Activated gamma-delta T cell treated with Interleukin-2 at 50 U/mL for 16 hours (primary cell): Measurements from ENCODE around the gene NCOA6.
"Not testable (repeated sequence)": the region's sequence is repeated elsewhere in the genome, so short reads cannot be mapped to it uniquely, and the experiment has no call there.

Source experiments
- DNase-seq: peaks from one replicate; pipeline ENCODE4 v3.0.0-alpha.2; 2020

Gene NCOA6

DNA sequence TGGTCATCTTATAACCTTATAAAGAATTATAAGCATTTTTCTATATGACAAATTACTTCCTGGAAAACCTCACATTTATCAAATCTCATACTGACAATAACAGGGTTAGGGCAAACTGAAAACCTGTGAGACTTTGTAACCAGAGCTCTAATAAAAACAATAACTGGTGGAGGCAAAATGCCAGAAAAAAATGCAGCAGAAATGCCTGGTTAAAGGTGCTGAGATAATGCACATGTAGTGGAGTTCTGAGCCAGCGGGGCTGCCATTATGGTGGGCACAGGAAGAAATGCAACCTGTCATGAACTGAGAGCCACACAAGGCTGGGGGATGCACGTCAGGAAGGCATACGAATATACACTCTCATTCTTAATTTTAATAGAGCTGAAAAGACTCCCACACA lies 53.0 kb downstream of the NCOA6 start:
- DNase-seq: no peak

DNA sequence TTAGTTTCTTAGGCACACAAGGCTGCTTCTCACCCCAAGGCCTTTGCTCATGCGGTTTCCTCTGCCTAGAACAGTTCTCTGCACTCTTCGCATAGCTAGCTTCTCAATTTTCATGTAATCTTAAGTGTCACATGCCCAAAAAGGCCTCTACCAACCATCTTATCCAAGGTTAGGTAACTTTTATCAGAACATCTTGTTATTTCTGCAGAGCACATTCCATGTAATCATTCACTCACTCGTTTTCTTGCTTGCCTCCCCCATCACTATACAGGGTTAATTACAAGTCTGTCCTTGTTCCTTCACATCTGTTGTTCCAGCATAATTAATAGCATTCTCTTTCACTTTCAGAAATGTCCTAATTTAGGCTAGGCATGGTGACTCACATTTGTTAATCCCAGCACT lies 53.8 kb downstream of the NCOA6 start:
- DNase-seq: no peak

DNA sequence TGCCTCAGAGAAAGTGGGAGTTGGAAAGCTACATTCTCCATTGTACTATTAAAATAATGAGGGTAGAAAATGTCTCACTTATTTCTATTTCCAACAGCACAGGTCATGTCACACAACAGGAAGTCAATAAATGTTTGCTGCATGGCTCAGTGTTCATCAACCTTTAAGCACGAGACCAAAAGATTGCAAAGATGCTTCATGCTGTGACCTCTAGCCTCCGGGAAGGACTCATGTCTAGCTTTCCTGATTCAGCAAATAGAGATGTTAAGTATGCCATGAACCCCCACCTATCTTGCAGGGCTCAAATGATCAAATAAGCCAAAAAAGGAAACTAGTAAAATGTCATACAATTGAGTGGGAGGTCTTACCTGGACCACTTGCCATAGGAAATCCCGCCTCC lies 57.4 kb downstream of the NCOA6 start:
- no peak for DNase-seq

DNA sequence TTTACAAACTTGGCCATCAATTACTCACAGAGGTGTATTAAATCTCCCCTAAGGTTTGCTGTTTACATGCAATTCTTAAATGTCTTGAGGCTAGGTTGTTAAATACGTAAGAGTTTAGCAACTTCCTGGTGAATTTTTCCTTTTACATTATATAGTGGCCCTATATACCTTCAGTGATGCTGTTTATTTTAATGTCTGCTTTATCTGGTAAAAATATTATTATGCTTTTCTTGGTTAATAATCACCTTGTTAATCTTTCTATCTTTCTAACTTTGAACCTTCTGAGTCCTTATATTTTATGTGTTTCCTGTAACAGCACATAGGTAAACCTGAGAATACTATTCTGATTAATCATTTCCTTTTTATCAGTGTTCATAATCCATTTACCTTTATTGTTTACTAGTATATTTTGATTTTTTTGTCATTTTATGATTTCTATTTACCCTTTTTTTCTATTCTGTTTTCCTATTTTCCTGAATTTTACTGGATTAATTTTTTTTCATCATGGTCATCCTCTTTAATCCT lies 63.4 kb downstream of the NCOA6 start:
- DNase-seq: no peak

DNA sequence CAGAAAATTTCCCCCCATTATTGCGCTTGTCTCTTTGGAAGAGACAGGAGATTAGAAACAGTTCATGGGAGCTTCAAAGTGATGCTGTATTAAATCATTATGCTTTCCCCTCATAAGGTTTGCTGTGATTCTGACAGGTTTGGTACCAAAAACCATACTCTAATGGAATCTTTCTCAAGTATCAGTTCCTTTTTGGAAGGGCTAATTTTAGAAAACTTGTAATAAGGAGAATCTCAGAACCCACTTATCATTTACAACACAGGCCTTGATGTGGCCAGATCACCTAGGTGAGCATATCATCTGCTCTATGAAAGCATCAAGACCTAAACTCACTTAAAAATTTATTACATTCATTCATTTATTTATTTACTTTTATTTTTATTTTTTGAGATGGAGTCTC lies 70.1 kb downstream of the NCOA6 start:
- DNase-seq: no peak

DNA sequence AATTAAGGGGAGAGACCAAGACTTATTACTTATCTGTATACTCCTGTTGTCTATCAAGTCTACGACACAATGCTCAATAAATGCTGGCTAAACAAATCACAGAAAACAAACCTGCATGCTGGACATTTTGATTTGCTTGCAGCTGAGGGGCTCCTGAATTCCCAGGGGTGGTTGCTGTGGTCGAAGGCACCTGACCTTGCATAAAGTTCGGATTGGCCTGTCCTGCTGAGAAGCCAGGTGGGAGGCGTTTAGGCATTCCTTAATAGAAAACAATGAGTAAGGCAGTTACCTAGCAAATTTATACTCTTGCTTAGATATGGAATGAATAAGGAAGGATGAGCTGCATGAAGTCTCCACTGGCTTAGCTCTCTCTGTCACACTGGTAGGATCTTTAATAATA lies 70.8 kb downstream of the NCOA6 start:
- DNase-seq: no peak

DNA sequence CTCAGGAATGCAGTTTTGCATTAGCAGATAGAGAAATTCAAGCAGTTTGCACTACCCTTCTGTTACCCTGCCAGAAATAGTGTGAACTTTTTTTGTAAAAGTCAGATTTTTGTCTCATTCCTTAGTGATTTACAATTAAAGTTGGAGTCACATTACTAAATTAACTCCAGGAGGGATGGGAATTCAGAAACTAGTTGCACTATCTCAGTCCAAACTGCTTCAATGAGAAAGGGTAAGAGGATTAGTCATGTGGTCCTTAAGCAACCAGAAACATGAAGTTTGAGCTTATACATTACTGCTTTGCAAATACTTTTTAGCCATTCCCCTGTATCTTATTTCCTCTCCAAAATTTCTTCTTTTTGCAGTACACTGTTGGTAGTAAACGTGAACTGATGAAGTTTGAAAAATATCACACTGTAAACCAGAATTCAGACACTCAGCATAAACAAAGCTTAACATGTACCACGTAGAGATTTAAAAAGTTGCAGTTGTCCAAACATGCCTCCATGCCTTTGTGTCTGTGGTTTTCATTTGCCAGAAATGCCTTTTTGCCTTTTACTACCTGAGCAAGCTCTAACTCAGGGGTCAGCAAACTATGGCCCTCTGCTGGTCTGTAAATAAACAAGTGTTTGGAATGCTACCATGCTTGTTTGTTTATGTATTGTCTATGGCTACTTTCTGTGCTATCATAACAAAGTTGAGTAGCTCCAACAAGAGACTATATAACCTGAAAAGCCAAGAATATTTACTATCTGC lies 71.6 kb downstream of the NCOA6 start:
- no peak for DNase-seq

DNA sequence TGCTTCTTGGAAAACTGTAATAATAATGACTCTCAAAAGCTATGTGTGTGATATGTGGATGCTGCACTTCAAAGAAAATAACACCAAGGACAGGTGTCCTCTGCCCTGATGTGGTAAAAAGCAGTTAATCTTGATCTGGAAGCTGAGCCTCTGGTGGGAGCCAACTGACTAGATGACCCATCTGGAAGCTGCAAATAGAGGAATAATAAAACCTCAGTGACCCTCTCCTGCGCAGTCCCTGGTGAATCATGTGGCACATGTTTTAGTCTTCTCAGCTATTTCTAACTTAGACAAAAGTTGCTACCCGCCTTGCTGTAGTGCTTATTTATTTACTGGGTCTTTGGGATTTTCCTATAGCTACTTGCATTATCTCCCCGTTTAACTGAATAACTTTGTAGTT lies 74.0 kb downstream of the NCOA6 start:
- DNase-seq: no peak

DNA sequence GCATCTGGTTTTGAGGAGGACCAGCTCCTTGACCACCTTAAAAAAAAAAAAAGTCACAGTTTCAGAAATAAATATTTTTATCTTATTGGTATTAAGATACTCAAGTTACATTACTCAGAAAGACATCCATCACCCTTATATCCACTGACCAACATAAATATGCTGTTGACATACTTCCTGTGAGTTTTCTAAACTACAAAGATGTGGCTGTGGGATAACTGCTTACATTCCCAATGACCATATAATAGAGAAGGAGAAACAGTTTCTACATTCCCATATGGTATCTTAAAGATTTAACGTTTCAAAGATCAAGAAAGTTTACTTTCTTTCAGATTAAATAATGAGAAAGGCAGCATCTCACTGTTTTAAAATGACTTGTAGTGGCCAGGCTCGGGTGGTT lies 75.0 kb downstream of the NCOA6 start:
- no peak for DNase-seq

DNA sequence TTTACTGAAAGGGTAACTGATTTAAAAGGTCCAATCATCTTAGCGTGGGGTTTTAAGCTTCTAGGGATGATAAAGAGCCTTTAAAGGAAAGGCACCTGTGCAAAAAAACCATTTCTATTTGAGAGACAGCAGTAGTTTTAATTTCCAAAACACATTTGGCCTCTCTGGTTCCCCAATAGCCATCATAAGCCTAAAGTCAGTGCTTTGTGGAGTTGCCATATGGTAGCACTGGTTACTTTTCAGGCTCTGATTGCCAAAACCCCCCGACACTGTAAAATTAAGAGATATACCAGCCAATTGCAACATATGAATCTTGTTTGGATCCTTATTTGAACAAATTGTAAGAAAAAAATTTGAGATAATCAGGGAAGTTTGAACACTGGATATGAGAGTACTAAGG lies 76.7 kb downstream of the NCOA6 start:
- no peak for DNase-seq

DNA sequence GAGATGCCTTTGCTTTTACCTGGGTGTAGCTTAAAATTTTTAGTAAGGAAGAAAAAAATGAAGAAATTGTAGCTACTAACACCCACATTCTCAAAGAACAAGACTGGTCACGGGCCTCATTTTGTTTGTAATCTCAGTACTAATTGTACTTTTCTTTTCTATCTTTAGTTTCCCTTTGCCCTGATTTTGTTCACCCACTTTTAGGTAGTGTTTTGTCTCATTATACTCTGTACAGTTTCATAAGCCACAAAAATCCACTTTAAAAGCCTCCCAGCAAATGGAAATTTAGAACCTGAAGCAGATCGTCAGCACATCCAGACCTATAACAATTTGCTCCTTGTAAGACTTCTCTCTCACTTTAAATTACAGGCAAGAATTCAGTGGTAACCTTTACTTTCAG lies 78.0 kb downstream of the NCOA6 start:
- DNase-seq: no peak

DNA sequence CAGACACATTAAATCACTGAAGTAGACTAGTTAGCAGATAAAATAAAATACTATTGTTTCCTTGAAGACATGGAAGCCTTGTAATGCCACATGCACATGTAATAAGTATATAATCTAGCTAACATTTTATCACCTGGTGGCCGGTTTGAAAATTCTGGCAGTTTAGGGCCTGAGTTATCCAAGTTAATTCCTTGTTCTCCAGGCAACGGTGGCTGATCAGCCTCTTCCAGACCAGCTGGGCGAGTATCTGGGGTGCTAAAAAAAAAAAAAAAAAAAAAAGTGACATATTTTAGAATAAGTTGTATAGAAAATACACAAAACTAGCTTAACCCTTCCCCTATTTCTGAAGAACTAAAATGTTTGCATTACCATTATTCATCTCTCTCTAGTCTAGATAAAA lies 78.8 kb downstream of the NCOA6 start:
- no peak for DNase-seq

DNA sequence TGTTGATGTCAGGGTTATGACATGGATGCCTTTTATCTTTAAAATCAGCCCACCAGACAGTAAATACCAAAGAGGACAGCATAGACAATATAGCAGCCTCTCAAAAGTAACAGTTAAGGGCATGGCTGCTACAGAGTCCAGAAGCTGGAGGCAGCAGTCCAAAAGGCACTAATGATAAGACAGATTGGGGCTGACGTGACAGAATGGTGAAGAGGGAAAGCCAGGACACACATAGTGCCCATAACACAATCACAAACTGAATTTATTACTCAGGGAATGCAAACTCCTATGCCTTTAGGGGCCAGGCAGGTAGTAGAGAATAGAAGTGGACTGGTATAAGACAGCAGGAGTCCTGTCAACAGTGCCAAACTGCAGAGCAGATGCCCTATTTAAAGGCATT lies 80.6 kb downstream of the NCOA6 start:
- no peak for DNase-seq

DNA sequence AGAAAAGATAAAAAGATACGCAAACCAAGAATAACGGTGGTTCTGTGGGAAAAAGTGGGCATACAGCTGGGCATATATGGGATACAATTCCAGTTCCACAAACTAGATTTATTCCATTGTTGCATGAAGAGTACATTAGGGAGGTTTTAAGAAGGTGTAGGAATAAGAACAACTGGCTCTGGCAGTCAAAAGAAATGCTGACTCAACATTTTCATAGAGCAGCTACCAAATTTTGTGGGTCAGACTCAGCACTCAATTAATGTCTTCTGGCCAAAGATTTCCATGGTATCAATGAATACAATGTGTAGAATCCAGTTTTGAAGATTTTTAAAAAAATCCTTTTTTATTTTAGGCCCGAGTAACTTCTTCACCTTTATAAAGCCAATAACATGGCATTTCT lies 81.1 kb downstream of the NCOA6 start:
- no peak for DNase-seq

DNA sequence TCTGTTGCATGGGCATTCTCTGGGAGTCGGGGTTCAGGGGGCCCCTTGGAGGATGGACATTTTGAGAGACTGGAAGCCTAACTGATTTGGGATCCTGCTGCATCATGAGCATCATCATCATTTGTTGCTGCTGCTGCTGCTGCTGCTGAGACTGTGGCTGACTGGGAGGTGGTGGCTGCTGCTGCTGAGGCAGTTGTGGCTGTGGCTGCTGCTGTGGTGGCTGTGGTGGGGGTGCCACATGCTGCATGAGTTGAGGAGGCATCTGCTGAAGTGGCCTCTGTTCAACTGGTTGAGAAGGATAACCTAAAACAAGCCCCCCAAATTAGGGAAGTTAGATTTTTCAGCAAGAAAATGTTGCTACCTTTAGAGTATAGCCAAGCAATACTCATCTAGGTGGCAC lies 82.4 kb downstream of the NCOA6 start:
- DNase-seq: no peak

DNA sequence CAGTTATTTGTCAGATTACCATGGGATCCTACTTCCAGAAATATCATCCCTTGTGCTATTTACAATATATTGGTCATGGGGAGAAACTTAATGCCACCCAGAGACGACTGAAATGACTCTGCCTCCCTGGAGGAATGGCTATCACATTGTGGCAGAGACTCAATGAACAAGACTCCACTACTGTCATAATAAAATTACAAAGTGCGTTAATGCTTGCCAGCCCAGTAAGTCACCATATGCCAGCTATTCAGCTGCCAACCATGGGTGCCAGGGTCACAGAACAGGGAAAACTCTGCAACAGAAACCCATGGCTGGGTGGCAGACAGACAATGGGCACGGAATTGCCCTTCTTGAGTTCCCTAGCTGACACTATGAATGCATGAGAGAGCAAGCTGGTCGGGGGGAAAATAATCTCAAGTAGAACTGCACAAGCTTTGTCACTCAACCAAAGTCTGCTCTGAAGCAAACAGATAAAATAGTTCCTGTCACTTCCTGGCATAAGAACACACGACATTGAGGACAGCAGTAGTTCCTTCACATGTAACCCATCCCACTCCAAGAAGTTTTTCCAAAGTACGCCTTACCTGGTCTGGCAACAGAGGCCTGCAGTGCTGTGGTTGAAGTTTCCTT lies 89.2 kb downstream of the NCOA6 start:
- DNase-seq: no peak

DNA sequence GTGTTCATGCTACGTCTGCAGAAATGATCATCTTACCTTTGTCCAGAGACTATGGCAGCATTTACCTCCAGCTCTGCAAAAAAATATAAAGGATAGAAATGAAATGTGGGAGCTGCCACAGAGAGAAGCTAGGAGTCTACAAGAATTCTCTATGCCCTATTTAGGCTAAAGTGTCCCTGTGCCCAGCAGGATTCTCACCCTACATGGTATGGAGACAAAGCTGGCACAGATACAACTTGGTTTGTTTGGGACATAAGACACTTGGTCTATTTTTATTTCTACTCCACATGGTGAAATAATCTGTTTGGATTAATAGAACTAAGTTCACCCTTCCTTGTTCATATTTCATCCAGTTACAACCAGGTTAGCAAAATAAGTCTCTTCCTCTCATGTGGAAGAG lies 92.9 kb downstream of the NCOA6 start:
- no peak for DNase-seq

DNA sequence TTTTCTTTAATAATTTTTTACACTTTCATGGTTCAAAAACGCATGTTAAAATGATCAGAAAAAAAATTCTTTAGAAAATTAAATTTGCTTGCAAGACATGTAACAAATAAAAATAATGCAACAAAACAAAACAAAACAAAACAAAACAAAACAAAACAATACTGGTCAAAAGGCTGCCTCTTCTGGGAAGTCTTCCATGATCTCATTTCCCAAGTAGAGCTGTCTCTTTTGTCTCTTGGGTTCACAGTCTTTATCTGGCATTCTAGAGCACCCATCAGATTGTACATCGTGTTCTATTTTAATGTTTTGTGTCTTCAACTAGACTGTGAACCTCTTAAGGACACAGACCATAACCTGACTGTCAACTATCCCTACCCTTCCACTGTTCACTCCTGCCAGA lies 96.0 kb downstream of the NCOA6 start:
- DNase-seq: no peak

DNA sequence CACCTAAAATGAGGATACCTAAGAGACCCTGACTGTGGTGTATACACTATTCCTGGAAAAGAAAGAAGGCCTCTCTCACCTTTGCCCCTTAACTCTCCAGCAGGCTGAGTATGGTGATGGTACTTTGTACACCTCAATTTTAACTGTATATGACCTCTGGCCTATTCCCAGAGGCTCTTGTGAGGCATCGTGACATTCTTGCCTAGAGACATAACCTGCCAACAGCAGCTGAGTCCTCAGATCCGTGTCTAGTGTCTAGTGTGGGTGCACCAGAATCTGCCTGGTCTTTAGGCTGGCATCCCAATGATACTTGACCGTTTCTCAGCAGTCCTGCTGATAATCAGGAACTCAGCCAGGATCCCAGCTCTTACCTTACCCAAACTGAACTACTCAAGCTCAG lies 101.3 kb downstream of the NCOA6 start:
- DNase-seq: no peak

DNA sequence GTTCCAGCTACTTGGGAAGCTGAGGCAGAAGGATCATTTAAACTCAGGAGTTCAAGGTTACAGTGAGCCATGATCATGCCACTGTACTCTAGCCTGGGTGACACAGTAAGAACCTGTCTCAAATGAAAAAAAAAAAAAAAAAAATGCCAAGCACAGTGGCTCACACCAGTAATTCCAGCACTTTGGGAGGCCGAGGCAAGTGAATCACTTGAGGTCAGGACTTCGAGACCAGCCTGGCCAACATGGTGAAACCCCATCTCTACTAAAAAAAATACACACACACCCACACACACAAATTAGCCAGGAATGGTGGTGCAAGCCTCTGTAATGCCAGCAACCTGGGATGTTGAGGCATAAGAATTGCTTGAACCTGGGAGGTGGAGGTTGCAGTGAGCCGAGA lies 102.9 kb downstream of the NCOA6 start:
- not testable (repeated sequence) for DNase-seq

DNA sequence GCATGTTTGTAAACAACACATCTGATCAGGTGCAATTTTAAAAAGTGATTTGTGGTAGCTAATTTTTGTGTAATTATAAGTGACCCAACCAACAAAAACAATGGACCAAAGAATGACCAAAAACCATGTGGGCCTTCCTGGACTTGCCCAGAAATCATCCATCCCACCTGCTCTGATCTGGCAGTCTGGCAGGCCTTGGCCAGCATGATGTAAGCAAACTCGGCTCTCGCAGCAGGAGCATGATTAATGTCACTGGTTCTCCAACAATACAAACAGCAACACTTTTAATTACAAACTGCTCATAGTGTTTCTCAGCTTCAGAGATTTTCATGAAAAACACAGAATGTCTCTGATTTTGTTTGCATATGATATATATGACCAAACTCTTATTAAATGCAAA lies 105.2 kb downstream of the NCOA6 start:
- DNase-seq: no peak

DNA sequence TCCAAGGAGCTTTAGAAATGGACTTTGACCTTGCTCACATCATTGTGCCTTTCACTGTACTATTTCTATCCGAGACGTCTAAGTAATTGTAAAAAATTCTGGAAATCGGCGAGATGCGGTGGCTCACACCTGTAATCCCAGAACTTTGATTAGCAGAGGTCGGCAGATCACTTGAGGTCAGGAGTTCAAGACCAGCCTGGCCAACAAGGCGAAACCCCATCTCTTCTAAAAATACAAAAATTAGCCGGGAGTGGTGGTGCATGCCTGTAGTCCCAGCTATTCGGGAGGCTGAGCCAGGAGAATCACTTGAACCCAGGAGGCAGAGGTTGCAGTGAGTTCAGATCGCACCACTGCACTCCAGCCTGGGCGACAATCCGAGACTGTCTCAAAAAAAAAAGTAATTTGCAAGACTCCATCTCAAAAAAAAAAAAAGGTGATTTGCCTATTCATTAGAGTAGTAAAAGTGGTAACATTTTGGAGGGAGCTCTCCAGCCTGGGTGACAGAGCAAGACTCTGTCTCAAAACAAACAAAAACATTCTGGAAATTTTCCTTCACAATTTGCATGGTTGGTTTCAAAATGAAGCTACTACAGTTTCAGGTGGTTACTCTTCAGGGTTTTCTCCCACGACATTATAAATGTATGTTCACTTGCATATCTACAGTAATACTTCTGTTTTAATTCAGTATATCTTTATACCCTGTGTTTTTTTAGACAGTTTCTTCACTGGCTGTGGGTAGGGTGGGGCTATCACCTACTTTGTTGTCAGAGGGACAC lies 106.0 kb downstream of the NCOA6 start:
- DNase-seq: not testable (repeated sequence)

DNA sequence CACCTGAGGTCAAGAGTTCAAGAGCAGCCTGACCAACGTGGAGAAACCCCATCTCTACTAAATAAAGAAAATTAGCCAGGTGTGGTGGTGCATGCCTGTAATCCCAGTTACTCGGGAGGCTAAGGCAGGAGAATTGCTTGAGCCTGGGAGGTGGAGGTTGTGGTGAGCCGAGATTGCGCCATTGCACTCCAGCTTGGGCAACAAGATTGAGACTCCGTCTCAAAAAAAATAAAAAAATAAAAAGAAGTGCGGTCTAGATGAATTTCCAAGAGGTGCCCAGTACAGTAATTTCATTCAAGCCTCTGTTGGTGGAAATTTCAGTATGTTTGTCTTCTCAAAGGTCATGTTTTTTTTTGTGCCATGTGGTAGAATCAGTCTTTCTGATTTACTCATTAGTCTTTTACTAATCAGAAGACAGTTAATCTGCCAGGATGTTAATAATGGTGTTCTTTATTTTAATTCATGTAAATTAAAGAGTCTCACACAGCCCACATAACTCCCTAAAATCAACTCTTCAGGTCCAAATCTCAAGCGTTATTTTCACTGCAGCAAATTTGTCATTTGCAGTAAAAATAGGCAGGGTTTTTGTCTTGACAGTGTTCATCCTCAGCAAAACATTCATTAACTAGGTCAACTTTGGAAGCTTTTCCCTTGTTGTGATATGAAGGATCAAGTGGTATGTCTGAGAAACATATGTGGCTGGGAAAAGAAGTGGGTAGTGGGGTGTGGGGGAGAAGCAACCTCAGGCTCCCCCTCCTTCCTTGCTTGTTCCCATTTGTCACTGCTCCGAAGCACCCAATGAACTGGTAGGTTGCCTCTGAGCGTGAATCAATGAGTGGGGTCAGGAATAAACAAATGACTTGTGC lies 108.0 kb downstream of the NCOA6 start:
- DNase-seq: no peak
